H1 (cell line): ENCODE measurements around the gene TRIM62. TPM values are rescaled to one million over a fixed set of nuclear protein-coding genes. Genes with fewer than 3 reads are reported as not detected.

Experiments
- ATF2 ChIP-seq: IDR thresholded peaks from 2 replicates; pipeline ENCODE4 v1.6.1; 2012; ENCODE audit warnings: low read length, inconsistent platforms
- HDAC6 ChIP-seq: IDR thresholded peaks from one replicate; pipeline ENCODE4 v1.7.1; 2012; ENCODE audit warnings: low read depth, mild to moderate bottlenecking, inconsistent platforms, low read length, moderate library complexity
- JUND ChIP-seq: IDR thresholded peaks from 2 replicates; pipeline ENCODE4 v1.6.1; 2011; ENCODE audit warnings: mild to moderate bottlenecking, improper control_type of control experiment, low read length
- KDM4A ChIP-seq: IDR thresholded peaks from one replicate; pipeline ENCODE4 v1.7.1; 2012; ENCODE audit warnings: low read depth, mild to moderate bottlenecking, moderate library complexity, low read length, inconsistent platforms; ENCODE audit not compliant: severe bottlenecking
- MAFK ChIP-seq: IDR thresholded peaks from 2 replicates; pipeline ENCODE4 v1.6.1; 2012; ENCODE audit warnings: low read depth, mild to moderate bottlenecking, improper control_type of control experiment, low read length
- POLR2AphosphoS5 ChIP-seq: IDR thresholded peaks from 2 replicates; pipeline ENCODE4 v1.6.1; 2011; ENCODE audit warnings: low read depth, low read length
- RFX5 ChIP-seq: IDR thresholded peaks from 2 replicates; pipeline ENCODE4 v1.6.1; 2011; ENCODE audit warnings: low read depth, low read length, improper control_type of control experiment, borderline replicate concordance
- SIRT6 ChIP-seq: IDR thresholded peaks from one replicate; pipeline ENCODE4 v1.7.1; 2012; ENCODE audit warnings: low read length, inconsistent platforms
- TAF7 ChIP-seq: optimal IDR thresholded peaks from 2 replicates; pipeline ENCODE3; 2011; ENCODE audit warnings: low read depth, mild to moderate bottlenecking, inconsistent platforms, low read length, moderate library complexity, borderline replicate concordance
- polyA plus RNA-seq, 7 experiments: library from polyadenylated mRNA; depleted of rRNA in 3 of 7; stranded (reverse) in 5 of 7; unstranded in 2 of 7; fragments of >200 nt in 5 of 7; fragments of 200-250 nt in 2 of 7; gene quantifications; 1 replicate in 5 of 7; 2 replicates in 1 of 7; 4 replicates in 1 of 7; pipeline versions ENCODE4 v1.2.1 to v1.2.3, GENCODE V29; 2011 to 2013; ENCODE audit warnings: missing spikeins in 2 of 7, mixed read lengths in 2 of 7
- total RNA-seq: library from RNA; stranded (reverse); fragmentation: NEBNext Ultra II Directional; extraction: Animal tissue kit (Norgen Biotek cat#: 25700); gene quantifications from 2 replicates; pipeline ENCODE4 v1.2.1, GENCODE V29; 2021

The TRIM62 gene
- total and polyA plus RNA-seq, 2 of the 8 experiments (the other 6 are each of a cell fraction or from before 2014, with no cell fraction given), result 6.3 to 10.8 TPM

- TF ChIP-seq ATF2 (no peak), KDM4A (no peak), JUND (no peak), RFX5 (no peak), SIRT6 (no peak), MAFK (no peak), POLR2AphosphoS5 (no peak), HDAC6 (no peak), TAF7 (no peak)
These were observed 1.5 kb upstream of the TRIM62 start (continued) for GRCh38 chr1:33183306-33183705.
